D721Med (cell line): Measurements from ENCODE around the gene RAB13.
A peak's percentile ranks its signal among the peaks of the same experiment; 100 is the strongest.

ENCODE experiments used
- DNase-seq: peaks from one replicate; pipeline ENCODE4 v3.0.0; 2011; ENCODE audit warnings: low spot score; ENCODE audit not compliant: insufficient read length
- FAIRE-seq: peaks from 2 replicates; lab custom pipeline; 2011; peaks lifted over from hg19 to GRCh38; lab: Jason Lieb, UNC
- TF ChIP-seq, protein P1 (sequence below): IDR thresholded peaks from 2 replicates; pipeline ENCODE4 v1.5.1; 2012; ENCODE audit warnings: mild to moderate bottlenecking, control low read depth; ENCODE audit not compliant: insufficient read depth; ENCODE audit errors: missing control alignments

The RAB13 gene

DNA sequence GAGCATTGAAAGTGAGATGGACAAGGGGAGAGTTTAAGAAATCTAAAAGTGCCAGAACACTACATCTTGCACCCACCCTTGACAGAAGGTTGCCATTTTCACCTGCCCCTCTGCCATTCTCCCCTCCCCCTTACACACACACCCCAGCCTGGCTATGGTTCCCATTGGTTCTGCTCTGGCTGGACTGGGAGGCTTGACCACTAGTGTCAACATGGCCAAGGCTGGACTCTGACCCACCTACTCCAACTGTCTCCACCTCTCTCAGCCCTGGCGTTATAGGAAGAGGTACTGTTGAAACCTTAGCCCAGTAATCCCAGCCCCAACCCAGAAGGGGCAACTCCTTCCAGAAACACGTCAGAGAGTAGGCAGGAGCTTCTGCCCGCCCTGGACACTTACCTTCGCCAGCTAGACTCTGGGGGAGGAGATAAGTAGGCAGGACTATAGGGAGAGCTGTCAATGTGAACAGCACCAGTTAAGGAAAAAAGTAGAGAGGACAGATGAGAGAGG is 32.2 kb downstream of the RAB13 start:
- TF ChIP-seq, protein P1, sequence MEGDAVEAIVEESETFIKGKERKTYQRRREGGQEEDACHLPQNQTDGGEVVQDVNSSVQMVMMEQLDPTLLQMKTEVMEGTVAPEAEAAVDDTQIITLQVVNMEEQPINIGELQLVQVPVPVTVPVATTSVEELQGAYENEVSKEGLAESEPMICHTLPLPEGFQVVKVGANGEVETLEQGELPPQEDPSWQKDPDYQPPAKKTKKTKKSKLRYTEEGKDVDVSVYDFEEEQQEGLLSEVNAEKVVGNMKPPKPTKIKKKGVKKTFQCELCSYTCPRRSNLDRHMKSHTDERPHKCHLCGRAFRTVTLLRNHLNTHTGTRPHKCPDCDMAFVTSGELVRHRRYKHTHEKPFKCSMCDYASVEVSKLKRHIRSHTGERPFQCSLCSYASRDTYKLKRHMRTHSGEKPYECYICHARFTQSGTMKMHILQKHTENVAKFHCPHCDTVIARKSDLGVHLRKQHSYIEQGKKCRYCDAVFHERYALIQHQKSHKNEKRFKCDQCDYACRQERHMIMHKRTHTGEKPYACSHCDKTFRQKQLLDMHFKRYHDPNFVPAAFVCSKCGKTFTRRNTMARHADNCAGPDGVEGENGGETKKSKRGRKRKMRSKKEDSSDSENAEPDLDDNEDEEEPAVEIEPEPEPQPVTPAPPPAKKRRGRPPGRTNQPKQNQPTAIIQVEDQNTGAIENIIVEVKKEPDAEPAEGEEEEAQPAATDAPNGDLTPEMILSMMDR, result no peak
- DNase-seq (no peak), FAIRE-seq (no peak)

DNA sequence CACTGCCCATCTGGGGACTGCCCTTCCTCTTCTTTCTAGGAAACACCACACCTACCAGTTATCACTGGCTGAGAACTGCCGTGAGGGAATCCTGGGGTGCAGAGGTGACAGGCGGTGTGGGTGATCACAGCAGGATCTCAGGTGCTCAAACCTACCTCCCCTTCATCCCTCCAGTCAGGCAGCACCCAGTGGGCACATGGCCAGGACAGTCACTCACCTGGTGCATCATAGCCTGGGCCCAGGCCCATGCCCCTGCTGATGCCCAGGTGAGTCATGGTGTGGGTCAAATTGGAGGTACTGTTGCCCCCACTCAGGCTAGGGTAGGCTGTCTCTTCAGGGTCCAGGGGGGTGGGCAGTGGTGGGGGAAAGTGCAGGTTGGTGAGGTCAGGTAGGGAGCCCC is 34.3 kb downstream of the RAB13 start:
- no peak for FAIRE-seq
- TF ChIP-seq, protein P1, result no peak
- no peak for DNase-seq

DNA sequence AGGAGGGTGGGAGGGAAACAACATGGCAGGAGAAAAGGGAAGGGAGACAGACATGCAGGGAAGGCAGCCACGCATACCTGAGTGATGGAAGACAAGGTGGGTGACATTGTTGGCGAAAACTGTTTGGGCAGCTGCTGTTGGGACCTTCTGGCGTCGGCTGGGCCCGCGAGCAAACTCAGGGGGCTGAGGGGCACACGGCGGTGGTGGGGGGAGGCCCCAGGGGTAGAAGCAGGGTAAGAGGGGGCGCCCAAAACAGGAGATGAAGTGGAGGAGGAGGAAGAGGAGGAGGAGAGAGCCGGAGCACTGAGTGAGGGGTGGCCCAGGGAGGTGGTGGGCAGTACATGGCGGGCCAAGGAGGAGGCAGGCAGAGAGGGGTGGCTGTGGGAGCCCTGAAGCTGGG is 35.0 kb downstream of the RAB13 start:
- DNase-seq, result no peak
- no peak for FAIRE-seq
- TF ChIP-seq, protein P1, result no peak

DNA sequence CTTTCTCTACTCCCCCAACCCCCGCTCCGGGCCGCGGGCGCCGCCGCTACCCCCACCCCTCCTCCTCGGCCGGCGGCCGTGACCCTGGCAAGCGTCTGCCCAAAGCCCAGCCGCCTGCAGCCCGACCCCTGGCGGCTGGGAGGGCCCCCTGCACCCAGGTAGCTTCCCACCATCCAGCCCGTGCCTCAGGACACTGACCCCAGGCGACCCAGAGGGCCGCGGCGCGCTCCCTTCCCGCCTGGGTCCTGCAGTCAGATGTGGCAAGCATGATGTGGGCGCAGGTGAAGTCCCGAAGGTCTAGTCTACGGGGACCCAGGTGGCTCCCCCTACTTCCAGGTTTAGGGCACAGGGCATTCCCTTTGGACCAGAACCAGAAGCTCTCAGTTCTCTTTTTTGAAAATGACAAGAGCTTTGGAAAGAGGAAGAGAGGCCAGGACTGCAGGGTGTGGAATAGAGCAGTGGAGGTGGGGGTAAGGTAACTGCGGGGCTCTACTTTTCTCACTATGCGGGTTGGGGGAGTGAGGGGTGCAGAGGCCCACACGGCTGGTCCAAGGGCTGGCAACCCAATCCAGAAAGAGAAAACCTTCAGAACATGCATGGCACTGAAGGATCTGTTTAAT is 39.4 kb downstream of the RAB13 start, which contains the start of gene DENND4B:
Gene DENND4B, minus strand, starts transcription at position 97 of the 620 bp plus-strand sequence. CDS start 2,344 bp downstream, outside the sequence.
- DNase-seq (peak; percentile 100), FAIRE-seq (no peak)
- TF ChIP-seq, protein P1, result peak; percentile 83

DNA sequence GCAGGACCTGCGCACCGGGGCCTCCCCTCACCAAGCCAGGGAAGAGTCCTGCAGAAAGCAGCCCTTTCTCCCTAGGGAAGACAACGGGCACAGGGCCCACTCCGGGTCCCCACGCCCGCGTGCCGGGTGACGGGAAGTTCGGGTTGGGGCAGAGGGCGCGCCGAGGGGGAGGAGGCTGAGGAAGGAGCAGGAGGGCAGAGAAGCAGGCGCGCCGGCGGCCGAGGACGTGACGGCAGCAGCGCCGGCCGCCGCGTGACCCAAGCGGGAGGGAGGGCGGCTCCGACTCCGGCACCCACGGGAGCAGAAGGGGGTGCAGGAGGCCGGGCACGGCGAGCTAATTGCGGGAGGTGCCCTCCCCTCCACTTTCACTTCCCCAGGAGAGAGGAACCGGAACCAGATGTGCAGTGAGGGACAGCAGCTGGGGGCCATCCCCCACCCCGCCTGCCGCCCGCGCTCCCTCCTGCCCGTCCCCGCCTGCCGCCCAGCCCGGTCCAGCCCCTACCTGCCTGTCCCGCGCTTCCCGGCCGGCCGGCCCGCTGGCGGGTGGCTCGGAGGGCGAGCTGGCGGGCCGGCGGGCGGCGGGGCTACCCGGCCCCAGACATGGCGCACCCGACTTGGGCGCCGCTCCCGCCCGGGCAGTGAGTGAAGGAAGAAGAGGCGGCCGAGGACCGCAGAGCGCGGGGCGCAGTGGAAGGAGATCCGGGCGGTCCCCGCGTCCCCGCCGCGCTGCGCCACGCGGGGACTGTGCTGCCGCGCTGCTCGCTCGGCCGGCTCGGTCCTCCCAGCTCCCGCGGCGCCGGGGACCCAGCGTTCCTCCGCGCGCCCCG is 40.1 kb downstream of the RAB13 start:
- FAIRE-seq (no peak), DNase-seq (peak; percentile 63)
- TF ChIP-seq, protein P1, result no peak

DNA sequence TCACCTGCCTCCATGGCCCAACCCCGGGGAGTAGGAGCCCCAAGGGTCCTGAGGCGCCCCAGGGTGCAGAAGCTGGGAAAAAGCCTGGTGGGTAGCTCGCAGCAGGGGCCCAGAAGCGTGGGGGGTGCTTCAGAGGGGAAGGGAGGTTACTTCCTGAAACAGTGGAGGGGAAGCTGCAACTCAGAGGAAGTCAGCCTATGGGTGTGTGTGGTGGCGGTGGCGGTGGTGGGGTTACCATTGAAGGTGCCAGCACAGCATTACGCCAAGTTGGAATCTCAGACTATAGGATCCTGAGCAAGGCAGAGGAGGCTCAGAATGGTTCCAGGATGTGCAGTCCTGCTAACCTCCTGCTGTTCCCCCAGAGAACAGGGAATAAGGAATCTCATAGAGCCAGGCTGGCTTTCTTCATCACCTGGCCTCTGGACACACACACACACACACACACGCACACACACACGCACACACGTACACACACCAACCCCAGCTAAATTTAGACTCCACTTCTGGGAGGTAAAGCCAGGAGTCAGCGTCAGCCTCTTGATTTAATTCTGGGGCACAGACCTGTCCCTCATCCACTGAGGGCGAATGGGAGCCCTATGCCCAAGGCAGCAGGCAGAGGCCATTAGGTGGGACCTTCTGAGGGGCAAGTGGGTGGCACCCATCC is 40.9 kb downstream of the RAB13 start:
- TF ChIP-seq, protein P1, result no peak
- DNase-seq (no peak), FAIRE-seq (no peak)
